ENCODE data around the gene PLXNA2.

Gene PLXNA2

DNA sequence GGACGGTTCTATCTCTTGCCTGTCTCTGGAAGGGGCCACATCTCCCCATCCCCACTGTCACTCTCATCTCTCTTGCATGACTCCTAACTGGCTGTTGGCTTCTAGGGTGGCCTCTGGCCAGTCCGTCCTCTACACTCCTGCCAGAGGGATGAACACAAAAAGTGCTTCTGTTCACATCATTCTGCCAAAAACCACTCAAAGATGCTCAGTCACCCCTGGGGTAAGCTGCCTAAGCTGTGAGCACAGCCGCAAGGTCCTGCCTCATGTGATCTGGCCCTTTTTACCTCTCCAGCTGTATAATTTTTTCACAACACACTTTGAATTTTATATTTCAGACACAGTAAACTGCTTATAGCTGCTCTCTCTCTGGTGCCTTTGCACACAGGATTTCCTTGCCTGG is 235.7 kb downstream of the PLXNA2 start:
- no peak for DNase-seq

DNA sequence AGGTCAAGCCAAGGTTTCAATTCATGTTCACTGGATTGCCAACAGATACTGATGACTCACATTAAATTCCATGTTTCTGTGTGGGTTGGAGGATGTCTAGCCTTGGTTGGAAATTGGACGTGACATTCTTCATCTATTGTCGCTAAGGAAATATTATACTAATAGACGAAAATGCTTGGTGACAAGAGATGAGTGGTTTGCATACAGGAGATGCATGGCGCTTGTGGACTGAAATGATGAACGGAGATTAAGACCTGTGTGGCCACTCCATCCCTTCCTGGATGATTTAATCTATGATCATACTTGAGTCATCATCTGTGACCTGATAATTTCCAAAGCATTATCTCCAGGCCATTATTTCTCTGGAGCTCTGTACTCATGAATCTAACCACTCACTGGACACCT is 236.2 kb downstream of the PLXNA2 start:
- DNase-seq: no peak

DNA sequence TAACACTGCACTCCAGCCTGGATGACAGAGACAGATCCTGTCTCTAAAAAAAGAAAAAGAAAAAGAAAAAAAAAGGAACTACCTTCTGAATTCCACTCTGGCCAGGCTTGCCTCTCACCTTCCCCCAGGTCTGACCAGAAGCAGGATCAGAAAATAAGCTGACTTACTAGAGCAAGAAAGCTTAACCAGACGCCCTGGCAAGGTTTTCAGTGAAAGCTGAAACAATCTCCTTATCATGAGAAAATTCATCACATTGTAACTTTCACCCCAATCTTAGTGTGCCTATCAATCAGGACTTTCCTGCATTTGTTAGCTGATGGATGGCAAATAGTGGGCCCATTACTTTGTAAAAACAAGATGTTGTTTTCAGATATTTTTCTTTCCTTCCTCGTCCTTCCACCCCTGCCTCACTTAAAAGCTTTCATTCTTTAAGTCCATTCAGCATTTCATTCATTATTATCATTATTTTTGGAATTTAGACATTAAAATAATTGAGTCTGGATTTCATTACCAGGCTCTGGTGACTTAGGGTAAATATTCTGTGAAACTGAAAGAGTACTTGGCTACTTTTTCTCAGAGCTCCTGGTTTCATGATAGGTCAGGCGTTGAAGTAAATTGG is 236.8 kb downstream of the PLXNA2 start:
- no peak for DNase-seq

DNA sequence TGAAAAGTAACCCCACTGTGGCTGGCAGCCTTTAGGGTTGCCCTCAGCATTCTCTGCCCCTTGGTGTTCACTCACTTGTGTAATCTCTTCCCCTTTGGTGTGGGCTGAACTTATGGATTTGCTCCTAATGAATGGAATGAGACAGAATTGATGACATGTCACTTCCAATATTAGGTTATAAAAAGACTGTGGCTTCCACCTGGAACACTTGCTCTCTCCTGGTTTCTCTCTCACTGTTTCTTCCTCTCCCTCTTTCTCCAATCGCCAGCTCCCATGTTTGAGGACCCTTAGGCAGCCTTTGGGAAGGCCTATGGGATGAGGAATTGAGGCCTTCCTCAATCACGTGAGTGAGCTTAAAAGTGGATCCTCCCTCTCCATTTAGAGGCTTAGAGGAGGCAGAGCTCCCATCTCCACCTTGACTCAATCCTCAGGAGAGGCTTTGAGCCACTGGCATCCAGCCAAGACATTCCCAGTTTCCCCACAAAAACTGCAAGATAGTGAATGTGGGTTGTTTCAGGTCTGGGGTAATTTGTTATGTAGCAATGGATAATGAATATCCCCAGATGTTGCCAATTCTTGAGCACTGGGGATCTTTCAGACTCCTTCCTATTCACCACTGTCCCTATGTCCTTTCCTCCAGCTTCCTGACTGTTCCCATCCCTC is 237.8 kb downstream of the PLXNA2 start:
- no peak for DNase-seq

DNA sequence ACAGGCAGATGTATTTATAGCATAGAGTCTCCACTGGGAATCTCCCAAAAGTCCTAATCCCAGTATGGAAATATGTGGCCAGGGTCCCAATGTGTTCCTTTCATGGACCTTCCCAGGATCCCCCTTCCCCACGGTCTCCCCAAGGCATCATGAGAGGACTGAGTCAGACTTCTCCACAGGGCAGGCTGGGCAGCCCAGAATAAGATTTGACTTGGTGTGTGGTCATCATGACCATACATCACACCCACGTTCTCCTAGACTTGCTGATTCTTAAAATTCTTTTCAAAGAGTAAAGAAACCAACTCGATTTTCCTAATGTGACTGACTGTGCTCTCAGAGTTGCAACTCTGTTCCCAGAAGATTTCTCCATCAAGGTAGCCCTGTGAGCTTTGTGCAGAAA is 239.3 kb downstream of the PLXNA2 start:
- DNase-seq: no peak

DNA sequence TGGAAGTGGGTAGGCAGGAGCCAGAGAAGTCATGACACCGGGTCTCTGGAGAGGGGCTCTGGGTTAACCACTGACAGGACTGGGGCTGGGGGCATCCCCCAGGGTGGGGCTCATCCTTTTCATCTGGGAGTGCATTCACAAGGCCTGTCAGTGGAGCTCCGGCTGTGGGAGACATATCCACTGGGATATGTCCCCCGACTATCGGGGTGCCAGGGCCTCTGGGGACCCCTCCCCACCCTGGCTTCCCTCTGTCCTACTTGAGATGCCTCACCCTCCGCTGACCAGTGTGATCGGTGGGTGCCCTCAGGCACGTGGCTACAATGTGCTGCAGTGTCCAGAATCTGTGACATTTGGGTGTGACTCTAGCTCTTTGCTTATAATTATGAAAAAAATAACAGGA is 240.9 kb downstream of the PLXNA2 start:
- no peak for DNase-seq

DNA sequence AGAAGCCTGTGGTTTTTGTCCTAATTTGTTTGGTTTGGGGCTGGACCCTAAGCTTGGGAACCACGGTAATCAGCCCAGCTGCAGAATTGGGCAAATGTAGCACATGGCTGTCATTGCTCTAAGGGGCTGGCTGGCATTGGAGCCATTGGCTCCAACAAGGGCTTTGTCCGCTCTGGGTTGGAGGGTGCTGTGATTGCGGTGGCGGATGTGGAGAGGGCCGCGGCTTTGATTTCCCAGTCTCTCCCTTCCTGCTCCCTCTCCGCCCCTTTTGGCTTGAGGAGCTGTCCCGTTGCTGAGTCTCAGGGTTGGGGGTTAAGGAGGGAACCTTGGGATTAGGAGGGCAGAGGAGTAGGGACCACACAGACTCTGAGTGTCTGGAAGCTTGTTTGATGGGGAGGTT is 241.5 kb downstream of the PLXNA2 start:
- DNase-seq: no peak

DNA sequence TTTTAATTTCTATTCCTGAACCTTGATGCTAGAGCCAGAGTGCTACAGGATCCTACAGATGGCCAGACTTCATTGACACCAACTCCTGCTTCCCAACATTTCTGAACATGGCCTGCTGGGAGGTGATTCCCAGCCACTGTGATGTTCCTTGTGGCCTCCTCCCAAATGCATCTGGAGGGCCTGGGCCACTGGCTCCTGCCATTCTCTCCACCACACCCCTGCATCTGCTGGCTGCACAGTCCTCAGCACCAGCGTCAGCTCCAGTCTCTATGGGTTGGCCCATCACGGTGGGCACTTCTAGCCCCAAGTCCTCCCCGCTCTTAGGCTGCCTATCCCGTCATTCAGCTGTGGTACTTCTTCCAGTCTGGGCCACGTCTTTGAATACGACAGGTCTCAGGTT is 242.1 kb downstream of the PLXNA2 start:
- no peak for DNase-seq

DNA sequence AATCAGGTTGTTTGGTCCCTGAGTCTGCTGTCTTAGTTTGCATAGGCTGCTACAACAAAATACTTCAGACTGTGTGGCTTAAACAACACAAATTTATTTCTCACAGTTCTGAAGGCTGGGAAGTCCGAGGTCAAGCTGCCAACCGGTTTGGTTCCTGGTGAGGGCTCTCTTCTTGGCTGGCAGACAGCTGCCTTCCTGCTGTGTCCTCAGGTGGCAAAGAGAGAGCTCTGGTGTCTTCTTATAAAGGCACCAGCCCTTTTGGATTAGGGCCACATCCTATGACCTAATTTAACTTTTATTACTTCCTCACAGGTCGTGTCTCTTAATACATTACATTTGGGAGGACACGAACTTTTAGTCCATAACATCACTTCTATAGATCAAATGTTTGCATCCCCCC is 243.7 kb downstream of the PLXNA2 start:
- DNase-seq: no peak

DNA sequence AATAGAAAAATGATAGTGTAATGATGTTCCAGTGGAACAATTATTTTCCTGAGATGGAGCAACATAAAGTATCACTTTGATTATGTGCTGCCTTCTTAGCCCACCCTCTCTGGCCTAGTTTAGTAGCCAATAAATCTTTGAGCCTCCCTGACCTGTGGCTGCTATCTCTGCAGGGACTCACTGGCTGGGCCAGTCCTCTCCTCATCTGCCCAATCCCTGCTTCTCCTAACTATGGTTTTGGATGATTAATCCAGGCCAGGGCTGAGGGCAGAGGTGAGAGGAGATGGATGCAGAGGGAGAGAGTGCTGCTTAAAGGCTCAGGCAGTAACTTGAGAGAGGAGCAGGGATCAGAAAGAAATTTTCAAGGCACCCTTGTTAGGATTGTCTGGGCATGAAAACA is 244.2 kb downstream of the PLXNA2 start:
- no peak for DNase-seq

DNA sequence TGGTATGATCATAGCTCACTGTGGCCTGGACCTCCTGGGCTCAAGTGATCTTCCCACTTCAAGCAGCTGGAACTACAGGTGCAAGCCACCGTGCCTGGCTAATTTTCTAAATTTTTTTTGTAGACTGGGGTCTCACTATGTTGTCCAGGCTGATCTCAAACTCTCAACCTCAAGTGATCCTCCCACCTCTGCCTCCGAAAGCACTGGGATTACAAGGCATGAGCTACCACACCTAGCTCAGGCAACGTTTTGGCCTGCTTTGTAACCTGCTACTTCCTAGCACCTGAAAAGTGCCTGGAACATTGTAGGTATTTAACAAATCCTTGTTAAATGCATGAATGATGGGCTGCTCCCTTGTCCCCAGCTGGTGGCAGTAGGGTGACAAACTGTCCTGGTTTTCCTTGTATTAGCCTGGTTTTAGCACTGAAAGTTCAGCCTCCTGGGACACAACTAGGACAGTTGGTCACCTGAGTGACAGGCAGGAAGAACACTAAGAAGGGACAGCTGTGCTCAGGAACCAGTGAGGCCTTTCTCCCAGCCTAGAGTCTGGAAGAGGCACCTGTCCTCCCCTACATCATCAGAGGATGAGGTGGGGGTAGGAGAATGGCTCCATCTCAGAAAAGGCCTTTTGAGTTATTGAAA is 244.8 kb downstream of the PLXNA2 start:
- no peak for DNase-seq

DNA sequence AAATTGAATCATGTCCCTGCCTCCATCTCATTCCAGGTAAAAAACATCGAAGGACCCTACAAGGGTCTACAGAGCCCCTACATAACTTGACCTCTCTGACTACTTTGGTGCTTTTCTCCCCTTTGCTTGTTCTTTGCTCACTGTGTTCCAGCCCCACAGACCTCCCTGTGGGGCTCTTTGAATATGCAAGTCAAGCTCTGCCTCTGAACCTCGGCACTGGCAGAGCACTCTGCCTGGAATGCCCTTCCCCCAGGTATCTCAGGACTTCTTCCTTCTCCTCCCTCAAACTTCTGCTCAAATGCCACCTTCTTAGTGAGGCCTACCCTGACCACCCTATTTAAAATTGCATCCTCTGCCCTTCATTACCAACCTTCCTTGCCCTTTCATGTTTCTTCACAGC is 245.5 kb downstream of the PLXNA2 start:
- DNase-seq: no peak

DNA sequence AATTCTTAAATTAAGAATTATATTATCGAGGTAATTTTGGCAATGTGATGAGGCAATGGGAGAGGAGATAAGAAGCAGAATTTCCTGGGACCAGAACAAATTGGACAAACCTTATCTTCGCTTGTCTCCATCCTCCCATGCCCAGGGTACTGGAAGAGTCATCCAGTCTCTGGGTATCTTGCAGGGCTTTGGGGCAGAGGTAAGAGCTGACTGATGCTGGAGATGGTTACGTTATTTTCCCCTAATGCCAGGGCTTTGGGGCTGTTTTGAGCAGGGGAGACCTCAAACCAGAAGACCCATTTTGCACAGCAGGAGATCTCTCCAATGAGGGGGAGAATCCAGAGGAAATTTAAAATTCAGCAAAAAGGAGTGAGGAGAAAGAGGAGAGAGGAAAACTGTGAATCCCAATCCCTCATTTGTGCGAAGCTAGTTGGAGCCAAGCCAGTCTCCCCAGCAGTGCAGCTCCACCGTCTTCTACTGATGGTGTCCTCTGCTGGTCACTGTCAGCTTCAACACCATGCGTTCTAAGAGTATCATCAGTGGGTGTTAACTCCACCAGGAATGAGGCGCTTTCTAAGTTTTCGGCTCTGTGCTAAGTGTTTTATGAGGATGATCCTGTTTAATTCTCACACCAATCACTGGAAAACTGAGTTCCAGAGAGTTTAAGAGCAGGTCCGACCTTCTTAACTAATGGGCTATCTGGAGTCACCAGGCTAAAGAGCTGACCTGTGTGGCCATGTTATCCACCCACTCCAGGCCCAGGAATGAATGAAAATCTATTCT is 246.5 kb downstream of the PLXNA2 start:
- peak; percentile 33 to 38 for DNase-seq

DNA sequence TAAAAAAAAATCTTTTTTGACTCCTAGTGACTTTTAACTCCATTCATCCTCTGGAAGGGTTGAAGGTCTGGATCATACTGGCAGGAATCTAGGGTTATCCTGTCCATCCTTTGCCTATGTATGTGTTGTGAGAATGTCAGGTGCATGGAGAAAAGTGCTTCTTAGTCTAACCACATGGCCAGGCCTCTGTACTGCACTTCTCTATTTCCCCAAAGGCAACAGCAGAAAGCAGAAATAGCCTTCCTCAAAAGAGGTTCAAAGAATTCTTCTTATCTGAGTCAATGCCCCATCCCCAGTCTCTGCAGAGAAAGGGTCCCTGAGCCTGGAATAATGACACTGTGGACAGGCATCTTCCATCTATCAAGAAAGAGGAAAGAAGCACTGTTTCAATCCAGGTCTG is 247.5 kb downstream of the PLXNA2 start:
- DNase-seq: peak; percentile 20 to 23

DNA sequence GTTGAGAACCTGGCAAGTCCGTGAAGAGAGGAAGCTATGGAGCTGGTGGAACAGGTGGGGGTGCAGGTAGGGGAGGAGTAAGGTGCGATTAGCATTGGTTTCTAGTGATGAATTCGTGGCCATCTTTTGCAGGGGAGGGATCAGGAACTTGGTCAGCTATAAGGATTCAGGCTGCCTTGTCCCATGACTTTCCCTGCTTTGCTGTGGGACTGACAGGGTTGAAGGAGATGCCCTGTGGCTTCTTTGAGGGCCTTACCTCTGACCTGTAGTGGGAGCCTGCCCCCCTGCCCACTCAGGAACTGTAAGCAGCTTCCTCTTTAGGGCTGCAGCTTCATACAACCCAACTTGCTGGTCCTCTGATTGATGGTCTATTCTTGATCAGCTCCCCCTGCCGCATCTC is 248.6 kb downstream of the PLXNA2 start:
- DNase-seq: no peak

DNA sequence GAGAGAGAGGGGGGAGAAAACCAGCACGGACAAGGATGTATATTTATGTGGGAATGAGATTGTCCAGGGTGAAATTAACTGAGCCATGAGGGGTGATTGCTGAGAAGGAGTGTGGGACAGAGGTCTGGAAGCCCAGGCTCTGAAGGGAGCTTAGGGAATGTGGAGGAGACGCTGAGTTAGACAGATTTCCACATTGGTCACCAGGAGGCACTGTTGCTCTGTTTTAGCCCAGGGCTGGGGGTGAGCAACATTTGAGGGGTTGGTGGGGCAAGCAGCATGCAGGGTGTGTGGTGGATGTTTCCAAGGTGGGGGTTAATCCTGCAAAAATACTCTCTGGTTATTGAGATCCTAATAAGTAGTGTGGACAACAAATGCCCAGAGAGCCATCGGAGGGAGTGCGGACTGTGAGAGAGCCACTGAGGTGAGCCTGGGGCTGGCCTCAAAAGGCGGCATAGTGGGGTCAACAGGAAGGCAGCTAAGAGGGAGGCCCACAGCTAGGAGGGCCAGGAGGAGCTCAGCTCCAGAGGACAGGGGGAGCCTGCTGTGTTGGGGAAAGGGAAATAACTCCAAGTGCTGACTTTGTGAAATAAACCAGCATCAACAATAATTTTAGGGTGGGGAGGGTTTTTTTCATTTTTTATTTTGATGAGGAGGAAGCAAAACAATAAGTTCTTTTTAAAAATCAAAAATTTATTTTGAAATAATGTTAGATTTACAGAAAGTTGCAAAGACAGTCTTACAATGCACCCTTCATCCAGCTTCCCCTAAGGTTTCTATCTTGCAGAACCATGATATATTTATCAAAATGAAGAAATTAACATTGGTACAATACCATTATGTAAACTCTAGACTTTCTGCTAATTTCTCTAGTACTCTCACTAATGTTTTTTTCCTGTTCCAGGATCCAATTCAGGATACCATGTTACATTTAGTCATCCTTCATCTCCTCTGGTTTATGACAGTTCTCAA is 250.4 kb downstream of the PLXNA2 start:
- DNase-seq: peak in 1 of 2 experiments; percentile 1

DNA sequence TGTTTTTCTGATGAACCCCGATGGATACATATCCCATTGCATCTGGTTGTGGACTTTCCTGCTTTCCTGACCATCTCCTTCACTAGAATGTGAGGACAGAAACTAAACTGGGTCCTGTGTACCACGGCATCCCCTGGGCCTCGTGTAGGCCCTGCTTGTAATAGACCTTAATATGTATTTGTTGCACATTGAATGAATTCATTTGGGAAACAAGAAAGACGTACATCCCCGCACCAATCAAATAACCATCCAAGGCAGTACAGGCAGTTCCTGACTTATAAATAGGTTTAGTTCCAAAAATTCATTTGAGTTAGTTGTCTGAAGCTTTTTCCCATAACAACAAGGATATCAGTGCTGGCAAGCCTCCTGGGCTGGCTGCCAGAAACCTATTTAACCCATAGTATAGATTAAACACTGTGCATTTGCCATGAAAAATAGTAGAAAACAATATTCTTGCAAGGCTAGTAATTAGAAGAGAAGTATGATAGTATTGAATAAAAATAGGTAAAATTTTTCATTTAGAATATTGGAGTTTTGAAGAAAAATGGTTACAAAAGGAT is 251.4 kb downstream of the PLXNA2 start:
- DNase-seq: no peak

DNA sequence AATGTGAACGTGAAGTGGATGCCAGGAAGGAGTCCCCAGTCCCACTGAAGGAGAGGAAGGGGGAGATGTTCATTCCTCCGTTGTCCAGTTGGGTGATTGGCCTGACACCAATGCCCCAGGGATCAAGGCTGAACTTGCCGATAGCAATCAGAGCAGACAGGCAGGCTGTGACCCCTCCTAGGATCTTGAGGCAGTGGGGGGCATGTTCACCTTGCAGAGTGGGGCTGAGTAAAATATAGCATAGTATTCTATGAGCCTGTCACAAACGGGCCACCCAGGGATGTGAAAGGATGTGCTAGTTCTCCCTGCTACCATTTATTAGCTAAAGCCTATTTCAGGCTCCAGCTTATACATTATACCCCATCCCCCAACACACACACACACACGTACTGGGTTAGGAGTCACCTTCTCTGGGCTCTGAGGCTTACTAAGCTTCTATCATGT is 252.6 kb downstream of the PLXNA2 start:
- no peak for DNase-seq

DNA sequence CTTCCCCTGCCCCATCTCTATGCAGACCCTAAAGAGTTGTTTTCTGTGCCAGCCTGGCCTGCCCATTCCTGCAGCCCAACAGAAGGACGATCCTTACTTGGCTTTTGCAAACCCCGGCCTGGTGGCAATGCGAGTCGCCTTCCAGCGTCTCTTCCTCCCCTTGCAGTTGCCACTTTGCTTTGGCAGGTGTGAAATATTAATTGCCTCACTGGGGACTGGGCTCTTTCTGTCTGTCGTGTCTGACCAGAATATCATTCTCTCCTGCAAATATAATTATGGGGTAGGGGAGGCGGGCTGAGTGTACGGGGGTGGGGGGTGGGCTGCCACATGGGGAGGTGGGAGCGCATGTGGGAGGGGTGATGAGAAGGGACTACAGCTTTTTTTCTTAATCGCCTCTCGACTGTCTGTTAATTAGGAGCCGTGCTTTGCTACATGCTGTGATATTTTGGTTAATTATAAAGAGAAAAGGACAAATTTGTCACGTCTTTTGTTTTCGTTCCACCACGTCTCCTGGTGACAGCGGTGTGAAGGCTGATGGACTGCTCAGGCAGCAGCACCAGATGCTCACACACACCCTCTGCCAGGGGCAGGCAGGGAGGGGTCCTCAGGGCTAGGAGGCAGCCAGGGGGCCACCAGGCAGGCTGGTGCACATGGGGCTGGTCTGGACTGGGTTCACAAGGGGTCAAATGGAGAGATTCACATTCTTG is 253.2 kb downstream of the PLXNA2 start:
- no peak for DNase-seq

DNA sequence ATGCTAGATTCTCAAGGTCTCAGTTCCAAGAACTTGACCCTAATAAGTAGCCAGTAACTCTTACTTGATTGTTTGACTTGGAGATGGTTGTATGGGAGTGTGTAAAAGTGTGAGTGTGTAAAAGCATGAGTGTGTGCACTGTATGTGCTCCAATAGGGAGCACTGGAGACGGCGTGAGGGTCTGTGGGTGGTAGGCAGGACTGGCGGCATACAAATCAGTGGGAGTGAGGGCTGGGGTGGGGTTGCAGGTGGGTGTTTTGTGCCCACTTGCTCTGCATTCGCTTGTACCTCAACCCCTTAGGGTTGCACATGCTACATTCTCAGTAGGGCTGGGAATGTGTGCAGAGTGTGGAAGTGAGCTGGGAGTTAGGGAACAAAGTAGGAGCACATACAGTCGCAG is 253.7 kb downstream of the PLXNA2 start:
- DNase-seq: no peak
